GM21723 (cell line): ENCODE measurements around the gene MFAP1.
"Not testable (repeated sequence)": the region's sequence is repeated elsewhere in the genome, so short reads cannot be mapped to it uniquely, and the experiment has no call there.

Source experiments
- ATAC-seq: cut with Tn5 transposase; IDR thresholded peaks from one replicate; pipeline ENCODE4 v1.9.1; 2021; ENCODE audit warnings: mild to moderate bottlenecking, moderate library complexity; ENCODE audit not compliant: unreplicated experiment

The MFAP1 gene

DNA sequence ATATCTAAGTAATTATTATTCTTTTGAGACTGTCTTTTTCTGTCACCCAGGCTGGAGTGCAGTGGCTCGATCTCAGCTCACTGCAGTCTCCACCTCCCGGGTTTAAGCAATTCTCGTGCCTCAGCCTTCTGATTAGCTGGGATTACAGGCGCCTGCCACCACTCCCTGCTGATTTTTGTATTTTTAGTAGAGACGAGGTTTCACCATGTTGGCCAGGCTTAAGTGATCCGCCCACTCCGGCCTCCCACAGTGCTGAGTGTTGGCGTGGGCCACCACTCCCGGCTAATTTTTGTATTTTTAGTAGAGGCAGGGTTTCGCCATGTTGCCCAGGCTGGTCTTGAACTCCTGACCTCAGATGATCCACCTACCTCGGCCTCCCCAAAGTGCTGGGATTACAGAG lies 815 bp upstream of the MFAP1 start:
- ATAC-seq = not testable (repeated sequence)

DNA sequence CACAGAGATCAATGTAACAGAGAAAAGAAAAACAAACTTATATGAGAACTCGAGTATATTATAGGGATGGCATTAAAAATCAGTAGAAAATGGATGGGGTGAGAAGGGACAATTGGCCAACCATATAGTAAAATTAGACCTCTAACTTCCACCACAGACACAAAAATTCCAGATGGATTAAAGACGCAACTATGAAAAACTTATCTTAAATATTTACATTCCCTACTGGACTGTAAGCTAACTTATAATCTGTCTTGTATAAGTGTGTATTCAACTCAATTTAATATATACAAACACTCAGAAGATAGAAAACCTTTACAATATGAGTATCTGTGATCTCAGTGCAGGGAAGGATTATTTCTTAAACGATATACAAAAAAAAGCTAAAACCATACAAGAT lies 3.0 kb downstream of the MFAP1 start:
- no peak for ATAC-seq

- ATAC-seq = not testable (repeated sequence)
Measured at GRCh38 chr15:43815064-43815463, 9.4 kb downstream of the MFAP1 start.

DNA sequence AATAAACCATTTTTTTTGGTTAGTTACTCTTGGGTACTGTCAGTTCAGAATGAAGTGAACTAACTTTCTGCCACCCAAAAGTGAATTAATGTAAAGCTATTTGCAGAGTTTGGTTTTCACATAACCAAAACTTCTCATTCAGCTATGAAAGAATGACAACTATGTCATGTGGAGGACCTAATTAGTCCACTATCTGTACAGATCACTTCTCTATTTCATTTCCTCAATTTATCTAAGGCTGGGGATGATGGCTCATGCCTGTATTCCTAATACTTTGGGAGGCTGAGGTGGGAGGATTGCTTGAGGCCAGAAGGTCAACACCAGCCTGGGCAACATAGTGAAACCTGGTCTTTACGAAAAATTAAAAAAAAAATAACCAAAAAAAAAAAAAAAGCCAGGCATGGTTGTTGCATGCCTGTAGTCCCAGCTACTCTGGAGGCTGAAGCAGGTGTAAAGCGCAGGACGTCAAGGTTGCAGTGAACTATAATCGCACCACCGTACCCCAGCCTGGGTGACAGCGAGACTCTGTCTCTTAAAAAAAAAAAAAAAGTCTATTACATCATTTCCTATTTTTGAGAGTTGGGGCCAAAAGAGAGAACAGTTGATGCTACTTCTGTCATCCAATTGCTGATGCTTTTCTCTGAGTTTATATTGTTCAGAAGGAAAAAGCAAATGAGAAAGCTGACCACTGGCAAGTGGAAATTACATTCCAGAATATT lies 15.4 kb downstream of the MFAP1 start:
- ATAC-seq = peak; percentile 70

- ATAC-seq = no peak
Measured at GRCh38 chr15:43808435-43808950, 16.0 kb downstream of the MFAP1 start.

GRCh38 chr15:43802676-43803075 lies 21.8 kb downstream of the MFAP1 start:
- not testable (repeated sequence) for ATAC-seq

DNA sequence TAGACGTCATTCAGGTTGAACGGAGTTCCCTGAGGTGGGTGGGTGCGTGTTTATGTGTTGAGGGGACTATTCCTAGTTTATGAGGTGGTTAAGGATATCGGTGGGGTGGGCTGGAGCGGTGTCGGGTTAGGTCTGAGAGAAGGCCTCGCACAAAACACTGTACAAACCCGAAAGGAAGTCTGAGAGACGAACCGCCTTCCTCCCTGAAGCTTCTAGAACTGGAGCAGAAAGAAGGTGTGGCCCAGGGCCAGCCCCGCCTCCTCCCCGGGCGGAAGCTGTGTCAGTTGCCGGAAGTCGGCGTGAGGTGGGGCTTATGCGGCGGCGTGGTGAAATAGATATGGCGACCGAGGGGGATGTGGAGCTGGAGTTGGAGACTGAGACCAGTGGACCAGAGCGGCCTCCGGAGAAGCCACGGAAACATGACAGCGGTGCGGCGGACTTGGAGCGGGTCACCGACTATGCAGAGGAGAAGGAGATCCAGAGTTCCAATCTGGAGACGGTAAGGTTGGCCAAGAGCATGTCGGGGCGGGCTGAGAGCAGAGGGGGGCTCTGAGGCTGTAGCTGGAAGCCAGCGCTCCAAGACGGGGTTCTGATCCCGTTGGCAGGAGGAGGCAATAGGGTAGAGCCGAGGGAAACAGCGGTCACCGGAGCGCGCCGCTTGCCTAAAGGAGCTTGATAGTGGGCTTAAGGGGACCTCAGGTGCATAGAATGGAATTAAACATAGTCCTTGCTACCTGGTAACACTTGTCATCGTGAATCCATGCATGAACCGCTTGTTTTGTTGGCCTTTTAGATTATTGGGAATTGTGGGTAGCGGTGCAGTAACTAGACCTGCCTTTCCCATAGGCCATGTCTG lies 24.0 kb downstream of the MFAP1 start, which contains the start of gene HYPK:
TSS of gene HYPK (plus strand) at position 314 of the 856 bp plus-strand sequence. CDS start at position 338, 24 bp downstream.
- peak; percentile 84 for ATAC-seq

- no peak for ATAC-seq
Measured at GRCh38 chr15:43799945-43800285, 24.6 kb downstream of the MFAP1 start, which contains the start of gene SERINC4. TSS of gene SERINC4 (minus strand) at chr15:43800220. CDS start at chr15:43799986, 234 bp downstream.

DNA sequence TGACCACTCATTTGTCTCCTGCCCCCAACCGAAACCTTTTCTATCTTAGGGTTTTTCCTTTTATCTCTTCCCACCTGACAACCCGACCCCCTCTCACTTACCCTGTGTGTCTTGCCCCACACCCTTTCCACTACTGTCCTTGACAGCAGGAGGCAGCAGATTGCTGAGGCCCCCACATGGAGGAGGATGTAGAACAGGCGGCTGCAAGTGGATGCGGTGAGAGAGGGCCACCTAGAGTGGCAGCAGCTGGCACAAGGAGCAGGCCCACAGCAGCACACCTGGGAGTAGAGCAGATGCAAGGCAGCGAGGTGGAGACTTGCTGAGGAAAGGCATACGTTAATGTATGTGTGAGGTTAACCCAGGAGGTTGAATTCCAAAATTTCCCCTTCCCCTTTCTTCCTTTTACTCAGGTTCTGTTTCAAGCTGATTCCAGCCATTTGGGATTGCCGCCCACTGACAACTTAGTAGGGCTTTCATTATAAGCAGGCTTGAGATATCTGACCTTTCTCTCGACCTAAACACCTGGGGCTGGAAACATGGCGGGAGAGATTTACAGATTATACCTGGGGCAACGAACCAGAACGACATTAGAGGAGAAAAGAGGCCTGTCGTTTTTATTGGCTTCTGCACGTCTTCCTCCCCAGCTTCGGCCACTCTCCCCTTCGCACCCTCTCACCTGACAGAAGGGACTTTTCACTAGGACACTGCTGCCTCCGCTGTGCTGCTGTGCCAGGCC lies 25.1 kb downstream of the MFAP1 start:
- no peak for ATAC-seq

DNA sequence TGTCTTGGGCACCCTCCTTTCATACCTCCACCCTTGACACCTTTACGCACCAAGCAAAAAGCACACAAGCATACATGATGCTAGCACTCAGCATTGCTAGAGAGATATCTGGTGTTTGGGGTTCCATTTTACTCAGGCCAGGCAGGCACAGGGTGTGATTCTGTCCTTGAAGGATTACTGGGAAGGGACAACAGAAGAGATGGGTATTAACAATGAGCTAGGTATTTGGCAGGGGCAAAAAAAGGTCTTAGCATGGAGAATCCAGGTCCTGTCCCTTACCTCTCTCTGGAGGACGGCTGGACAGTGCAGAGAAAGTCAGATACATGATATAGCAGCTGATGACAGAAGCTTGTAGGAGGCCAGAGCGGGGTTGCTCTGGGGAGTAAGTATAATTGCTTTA lies 27.9 kb downstream of the MFAP1 start:
- no peak for ATAC-seq

- ATAC-seq = no peak
Measured at GRCh38 chr15:43795997-43796396, 28.5 kb downstream of the MFAP1 start.

GRCh38 chr15:43795197-43795596 lies 29.3 kb downstream of the MFAP1 start:
- no peak for ATAC-seq

GRCh38 chr15:43794269-43795037 lies 30.0 kb downstream of the MFAP1 start:
- no peak for ATAC-seq

DNA sequence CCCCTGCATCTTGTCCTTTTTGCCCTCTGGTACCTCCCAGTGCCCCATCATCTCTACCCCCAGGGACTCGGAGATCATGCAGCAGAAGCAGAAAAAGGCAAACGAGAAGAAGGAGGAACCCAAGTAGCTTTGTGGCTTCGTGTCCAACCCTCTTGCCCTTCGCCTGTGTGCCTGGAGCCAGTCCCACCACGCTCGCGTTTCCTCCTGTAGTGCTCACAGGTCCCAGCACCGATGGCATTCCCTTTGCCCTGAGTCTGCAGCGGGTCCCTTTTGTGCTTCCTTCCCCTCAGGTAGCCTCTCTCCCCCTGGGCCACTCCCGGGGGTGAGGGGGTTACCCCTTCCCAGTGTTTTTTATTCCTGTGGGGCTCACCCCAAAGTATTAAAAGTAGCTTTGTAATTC lies 30.8 kb downstream of the MFAP1 start:
- no peak for ATAC-seq

- no peak for ATAC-seq
Measured at GRCh38 chr15:43792761-43793476, 31.6 kb downstream of the MFAP1 start.

- peak; percentile 80 for ATAC-seq
Measured at GRCh38 chr15:43791993-43792760, 32.3 kb downstream of the MFAP1 start, which contains the start of gene SERF2. TSS of gene SERF2 (plus strand) at chr15:43792320. CDS start at chr15:43792377, 57 bp downstream.

GRCh38 chr15:43789409-43789808 lies 35.1 kb downstream of the MFAP1 start:
- ATAC-seq = no peak

GRCh38 chr15:43779016-43779415 lies 45.5 kb downstream of the MFAP1 start:
- ATAC-seq = no peak
